Hematopoietic multipotent progenitor cell treated with erythropoietin and hydrocortisone succinate and interleukin-3 and kit ligand, for 4 days (in vitro differentiated cells): ENCODE measurements around the gene YIF1B.

ENCODE experiments used
- DNase-seq: peaks from one replicate; pipeline ENCODE4 v3.0.0-alpha.2; 2015

Gene YIF1B

DNA sequence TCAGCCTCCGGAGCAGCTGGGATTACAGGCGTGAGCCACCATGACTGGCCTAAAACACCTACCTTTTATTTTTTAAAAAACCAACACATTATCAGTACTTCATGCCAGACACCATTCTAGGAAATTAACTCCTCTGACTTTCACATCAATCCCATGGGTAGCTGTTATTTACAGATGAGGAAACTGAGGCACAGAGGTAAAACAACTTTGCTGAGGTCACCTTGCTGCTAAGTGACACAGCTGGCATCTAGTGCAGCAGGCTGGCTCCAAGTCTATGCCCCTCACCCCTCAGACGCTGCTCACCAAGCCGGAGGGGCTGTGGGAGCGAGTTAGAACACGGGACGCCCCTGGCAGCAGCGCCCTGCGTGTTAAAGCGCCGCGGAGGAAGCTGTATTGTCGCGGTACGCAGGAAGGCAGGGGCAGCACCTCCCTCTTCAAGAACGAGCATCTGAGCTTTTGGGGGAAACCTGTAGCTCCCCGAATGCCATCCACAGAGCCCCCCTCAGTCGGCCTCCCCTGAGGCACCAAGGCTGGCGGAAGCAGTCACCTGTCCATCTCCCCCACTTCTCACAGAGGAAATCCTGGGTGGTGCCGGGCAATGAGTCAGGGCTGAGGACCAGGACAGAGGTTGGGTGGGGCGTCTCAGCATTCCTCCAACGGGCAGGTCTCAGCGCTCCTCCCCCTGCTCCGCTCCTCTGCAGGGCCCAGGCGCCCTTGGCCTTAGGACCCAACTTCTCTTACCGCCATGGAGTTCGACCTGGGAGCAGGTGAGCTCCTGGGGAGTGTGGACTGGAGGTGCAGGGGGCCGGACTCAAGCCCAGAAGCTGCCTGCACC is 12.0 kb downstream of the YIF1B start, which contains the start of gene C19orf33:
TSS of gene C19orf33 (plus strand) at position 735 of the 835 bp plus-strand sequence. CDS start at position 746, 11 bp downstream.
- peak; percentile 67 for DNase-seq

DNA sequence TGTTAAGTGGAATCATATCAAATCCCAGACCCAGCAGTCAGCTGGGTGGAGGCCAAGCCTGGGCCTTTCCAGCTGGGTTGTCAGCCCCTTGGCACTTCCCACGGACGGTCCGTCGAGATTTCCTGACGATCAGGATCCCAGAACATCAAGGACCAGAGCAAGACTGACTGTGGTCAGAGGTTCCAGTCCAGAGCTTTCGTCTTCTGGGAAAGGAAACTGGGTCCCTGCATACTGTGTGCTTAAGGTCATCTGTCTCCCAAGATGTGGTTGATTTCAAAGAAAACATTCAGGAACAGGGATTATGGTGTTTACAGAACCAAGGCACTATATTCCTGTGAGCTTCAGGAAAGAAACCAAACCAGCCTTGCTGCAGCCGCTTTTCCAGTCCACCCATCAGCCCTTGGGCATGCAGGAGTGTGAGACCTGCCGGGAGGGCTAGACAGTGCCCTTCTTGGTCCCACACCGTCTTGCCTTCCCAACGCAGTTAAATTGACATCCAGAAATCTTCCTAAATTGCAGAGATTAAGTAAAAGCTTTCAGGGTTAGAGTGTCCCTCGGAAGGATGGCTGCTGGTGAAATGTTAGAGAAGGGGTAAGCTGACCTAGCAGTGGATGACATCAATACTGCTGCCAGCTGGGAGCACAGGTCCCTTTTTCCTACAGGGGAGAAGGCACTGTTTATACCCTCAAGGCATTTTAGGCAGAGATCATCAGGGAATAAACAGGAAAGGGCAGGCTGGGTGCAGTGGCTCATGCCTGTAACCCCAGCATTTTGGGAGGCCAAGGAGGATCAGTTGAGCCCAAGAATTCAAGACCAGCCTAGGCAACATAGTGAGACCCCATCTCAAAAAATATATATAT is 16.7 kb downstream of the YIF1B start:
- DNase-seq = no peak

GRCh38 chr19:38294090-38294489 is 21.7 kb downstream of the YIF1B start:
- DNase-seq = no peak

DNA sequence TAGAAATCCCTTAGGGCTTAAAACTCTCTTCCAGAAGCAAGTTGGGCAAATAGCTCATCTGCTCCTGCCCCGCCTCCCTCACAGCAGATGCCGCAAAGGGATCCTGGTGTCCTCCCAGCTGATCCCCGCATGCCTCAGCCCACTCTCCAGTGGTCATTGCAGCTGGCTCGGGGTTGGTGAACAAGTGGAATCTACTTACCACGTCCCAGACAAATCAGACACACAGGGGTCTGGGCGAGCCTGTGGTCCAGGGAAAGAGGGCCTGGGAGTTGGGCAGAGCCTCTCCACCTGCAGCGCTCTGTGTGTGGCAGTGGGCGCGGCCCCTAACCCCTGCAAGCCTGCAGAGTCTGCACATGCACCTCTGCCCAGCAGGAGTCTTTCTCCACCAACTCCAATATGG is 22.5 kb downstream of the YIF1B start:
- DNase-seq = no peak

- no peak for DNase-seq
Measured at GRCh38 chr19:38291855-38292254, 23.9 kb downstream of the YIF1B start.

DNA sequence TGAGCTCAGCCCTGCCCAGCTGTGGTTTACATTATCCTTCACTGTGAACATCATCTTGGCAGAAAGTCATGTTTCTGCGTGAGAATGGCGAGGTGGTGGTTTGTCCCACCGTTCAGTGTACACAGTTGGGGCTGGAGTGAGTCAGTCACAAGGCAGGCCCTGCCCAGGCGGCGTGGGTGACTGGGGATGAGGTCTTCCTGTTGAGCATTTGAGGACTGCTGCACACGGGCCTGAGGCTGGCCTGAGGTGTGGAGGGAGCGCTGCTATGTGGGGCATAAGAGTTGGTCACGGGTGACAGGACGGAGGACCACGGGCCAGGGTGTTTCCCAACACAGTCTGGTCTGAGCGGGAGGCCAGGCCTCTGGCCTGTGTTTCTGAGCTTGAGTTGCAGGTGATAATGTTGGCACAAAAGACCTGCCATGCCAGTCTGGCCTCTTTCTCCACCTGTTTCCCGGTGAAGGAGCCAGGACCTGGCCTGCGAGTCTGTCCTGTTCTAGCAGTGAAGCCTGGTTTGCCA is 25.1 kb downstream of the YIF1B start:
- peak; percentile 74 for DNase-seq

- no peak for DNase-seq
Measured at GRCh38 chr19:38289955-38290354, 25.8 kb downstream of the YIF1B start.

DNA sequence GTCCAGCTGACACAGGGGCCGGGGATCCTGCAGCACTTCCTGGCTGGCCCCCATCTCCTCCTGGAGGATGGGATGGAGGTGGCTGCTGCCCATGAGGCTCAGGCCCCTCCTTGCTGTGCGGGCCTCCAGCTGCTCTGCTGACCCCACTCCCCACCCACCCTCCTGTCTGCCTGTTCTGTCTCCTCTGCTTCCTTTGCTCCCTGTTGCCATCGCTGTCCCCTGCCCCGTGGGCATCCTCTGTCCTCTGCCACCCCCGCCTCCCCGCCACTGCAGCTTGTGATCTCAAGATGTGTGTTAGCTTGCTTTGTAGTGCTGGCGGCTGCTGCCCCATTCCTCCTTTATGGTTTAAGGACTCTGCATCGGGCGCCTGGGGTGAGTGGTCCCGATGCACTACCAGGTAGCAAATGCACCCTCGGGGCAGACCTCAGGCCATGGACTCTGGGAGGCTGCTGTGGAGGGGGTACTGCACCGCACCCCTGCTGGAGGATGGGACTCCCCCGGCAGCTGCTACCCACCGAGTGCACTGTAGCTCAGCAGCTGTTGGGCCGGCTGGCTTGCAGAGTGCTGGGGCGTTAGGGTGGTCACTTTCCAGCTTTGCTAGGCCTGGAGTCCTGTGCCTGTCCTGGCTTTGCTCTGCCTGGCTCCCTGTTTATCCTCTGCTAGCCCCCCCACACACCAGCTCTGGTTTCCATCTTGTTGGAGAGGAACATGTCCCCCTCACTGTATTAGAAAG is 27.5 kb downstream of the YIF1B start:
- no peak for DNase-seq

- peak; percentile 76 for DNase-seq
Measured at GRCh38 chr19:38287604-38288003, 28.1 kb downstream of the YIF1B start.

GRCh38 chr19:38285567-38285966 is 30.2 kb downstream of the YIF1B start:
- no peak for DNase-seq

DNA sequence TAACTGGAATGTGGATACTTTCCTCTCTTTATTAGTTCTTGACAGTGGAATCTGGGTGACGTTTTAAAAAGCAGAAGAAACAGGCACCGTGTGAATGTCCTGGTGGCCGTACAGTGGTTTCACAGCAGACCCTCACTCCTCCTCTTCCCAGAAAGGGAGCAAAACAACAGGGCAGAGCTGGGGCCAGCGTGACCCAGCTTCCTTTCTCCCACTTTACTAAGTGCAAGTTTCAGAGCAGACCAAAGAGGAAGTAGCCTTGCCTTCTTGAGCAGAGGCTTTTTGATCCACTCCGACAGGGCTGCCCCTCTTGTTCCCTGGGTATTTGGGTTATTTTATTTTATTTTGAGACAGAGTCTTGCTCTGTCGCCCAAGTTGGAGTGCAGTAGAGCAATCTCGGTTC is 31.3 kb downstream of the YIF1B start:
- peak; percentile 66 for DNase-seq

DNA sequence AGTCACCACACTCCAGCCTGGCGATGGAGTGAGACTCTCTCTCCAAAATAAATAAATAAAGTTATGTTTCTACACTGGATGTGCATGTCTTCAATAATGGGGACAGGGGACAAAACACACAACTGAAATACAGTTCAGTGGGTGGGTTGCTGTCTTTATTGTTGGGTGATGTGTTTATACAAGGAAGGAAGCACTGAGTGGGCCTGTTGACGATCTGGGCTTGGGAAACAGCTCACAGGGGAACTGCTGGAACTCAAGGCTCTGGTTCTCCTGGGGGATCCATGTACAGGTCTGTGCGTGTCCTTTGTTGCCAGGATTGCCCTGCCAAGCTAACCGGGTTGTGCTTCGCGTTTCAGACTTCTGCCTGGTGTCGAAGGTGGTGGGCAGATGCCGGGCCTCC is 32.5 kb downstream of the YIF1B start:
- DNase-seq = no peak

GRCh38 chr19:38281811-38282566 is 33.8 kb downstream of the YIF1B start:
- peak; percentile 77 for DNase-seq

DNA sequence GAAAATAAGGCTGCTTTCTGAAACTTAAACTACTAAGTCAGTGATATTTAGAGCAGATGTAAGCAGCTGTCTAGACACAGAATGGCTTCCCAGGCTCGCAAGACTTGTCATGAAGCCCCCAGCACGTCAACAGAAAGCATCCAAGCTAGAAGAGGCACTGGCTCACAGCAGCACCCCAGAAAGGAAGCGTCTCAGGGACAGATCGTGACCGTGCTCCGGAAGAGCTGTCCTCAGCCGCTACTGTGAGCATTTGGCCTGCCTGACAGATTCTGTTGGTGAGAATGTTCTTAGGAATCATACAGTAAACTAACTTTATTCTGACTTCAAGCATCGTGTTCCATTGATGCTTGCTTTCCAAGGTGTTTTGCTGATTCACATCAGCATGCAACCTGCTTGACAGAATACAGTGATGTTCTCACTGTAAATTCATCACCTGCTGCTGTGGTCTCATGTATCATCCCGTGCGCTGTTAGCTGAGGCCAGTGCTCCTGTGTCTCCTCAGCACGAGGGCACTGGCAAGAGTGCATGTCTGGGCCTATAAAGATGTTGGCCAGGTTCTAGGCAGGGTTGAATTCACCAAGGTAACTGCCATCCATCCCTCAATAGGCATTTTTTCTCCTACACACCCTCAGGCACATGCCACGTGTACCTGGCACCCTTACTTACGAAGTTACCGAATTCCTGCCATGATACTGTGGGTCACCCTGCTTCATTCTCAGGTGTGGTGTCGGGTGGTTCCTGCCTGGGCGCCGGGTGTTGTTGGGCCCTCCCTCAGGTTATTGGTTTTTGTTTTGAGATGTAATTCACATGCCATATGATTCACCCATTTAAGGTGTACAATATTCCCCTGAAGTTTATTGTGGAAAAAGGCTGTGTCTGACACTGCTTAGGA is 35.5 kb downstream of the YIF1B start:
- DNase-seq = no peak

DNA sequence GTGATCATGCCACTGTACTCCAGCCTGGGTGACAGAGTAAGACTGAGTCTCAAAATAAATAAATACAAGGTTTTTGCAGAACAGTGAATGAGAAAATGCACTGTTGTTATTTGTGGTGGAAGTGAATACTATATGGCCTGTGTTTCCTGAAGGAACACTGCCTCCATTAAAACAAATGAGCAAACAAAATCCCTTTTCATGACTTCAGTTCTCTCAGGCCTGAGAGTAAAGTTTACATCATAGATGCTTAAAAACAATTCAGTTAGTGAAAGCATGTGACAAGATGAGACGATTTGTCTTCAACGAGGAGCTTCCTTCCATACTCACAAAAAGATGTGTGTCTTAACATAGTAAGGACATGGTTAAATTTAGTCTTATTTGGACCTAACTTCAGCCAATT is 37.0 kb downstream of the YIF1B start:
- DNase-seq = no peak

- DNase-seq = no peak
Measured at GRCh38 chr19:38277969-38278680, 37.6 kb downstream of the YIF1B start.

DNA sequence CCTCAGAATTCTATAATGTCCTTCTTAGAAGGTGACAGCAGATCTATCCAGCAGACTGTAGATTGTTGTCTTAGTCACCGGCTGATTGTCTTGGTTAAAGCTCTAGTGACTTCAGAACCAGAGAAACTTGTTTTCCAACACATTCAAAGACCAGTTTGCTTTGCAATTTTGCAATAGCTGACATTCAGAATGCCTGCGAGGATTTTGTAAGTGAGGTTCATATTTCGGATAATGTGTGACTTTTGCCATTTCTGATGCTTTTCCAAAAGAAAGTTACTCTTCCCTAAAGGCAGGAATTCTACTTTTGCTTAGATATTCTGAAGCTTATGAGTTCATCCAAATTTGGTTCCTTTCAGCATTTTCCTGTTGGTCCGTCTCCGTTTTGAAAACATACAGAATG is 38.2 kb downstream of the YIF1B start:
- DNase-seq = no peak

DNA sequence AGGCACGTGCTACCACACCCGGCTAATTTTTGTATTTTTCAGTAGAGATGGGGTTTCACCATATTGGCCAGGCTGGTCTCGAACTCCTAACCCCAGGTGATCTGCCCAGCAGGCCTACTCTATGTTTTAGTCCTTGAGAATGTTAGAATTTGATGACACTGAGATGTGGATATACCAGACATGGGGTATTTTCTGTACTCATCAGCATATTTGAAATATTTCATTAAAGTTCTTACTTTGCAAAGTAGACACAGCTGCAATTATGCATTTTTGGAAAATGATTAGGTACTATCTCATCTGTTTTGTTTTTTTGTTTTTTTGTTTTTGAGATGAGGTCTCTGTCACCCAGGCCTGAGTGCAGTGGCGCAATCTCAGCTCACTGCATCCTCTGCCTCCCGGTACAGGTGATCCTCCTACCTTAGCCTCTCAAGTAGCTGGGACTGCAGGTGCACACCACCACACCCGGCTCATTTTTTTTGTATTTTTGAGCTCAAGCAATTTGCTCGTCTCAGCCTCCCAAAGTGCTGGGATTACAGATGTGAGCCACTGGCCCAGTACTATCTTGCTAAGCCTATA is 38.7 kb downstream of the YIF1B start:
- DNase-seq = no peak

GRCh38 chr19:38274739-38275138 is 41.0 kb downstream of the YIF1B start:
- DNase-seq = peak; percentile 44

- DNase-seq = peak; percentile 50
Measured at GRCh38 chr19:38273499-38273898, 42.2 kb downstream of the YIF1B start.
